NCI-H2171 (cell line): ENCODE measurements around the gene GZMM.

Source experiments
- DNase-seq: peaks from one replicate; lab custom pipeline; 2025; lab: John Stamatoyannopoulos, UW

GZMM gene

GRCh38 chr19:566844-567243, 23.0 kb downstream of the GZMM start:
- DNase-seq: no peak

DNA sequence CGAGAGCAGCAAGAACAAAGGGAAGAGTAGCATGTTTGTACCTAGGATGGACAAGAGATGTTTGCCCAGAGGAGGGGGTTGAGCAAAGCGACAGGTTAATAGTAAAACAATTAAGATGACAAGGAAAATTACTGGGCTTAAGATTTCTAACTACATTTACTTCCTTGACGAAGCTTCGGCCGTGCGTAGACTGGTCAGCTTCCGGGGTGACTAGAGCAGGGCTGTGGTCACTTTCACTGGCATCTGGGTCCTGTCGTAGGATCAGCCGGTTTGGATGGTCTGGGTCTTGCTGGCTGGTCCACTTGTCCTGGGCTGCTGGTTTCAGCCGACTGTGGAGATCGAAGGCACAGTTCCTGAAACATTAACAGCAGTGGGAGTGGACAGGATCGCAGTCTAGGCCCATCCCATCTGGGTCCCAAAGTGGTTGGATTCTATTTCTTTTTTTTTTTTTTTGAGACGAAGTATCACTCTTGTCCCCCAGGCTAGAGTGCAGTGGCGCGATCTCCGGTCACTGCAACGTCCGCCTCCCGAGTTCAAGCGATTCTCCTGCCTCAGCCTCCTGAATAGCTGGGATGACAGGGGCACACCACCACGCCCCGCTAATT, 23.5 kb downstream of the GZMM start:
- DNase-seq: no peak

- no peak for DNase-seq
These were observed 26.4 kb downstream of the GZMM start for GRCh38 chr19:570251-570686.

DNA sequence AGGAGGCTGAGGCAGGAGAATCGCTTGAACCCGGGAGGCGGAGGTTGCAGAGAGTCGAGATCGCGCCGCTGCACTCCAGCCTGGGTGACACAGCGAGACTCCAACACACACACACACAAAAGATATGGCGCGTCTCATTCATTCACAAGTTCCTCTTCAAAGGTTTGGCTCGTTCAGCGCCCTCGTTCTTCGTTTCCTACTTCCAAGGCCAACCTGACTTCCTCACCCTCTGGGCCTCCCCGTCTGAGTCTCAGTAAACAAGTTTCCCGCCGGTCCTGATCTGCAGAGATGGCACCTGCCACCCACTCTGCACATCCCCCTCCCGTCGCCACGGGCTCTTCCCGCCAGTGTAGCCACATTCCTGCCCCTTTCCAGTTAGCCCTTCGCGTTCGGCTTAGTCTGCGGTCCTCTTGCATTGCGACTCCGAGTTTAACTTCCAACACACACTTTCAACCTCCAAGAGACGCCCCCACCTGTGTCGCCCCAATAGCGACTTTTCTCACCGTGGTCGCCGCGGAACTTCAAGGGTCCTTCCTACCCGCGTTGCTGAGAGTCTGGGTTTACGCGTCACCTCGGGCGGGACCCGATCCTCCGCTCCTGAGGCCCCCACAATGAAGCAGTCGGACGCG, 27.2 kb downstream of the GZMM start:
- DNase-seq: peak; percentile 64

- no peak for DNase-seq
These were observed 27.7 kb downstream of the GZMM start for GRCh38 chr19:571566-571974.

DNA sequence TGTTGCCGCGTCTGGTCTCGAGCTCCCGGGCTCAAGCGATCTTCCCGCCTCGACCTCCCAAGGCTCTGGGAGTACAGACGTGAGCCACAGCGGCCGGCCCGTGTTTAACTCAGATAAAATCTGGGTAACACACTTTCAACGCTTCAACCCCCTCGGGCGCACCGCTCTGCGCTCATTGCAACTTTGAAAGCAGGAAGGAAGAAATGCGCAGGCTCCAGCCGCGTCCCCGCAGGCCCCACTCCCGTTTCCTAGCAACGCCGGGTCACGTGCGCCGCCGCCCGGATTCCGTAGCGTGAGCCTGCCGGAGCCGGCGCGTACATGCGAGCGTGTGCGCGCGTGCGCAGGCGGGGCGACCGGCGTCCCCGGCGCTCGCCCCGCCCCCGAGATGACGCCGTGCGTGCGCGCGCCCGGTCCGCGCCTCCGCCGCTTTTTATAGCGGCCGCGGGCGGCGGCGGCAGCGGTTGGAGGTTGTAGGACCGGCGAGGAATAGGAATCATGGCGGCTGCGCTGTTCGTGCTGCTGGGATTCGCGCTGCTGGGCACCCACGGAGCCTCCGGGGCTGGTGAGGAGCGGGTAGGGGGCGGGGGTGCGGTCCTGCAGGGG, 28.4 kb downstream of the GZMM start, which contains the start of gene BSG:
Gene BSG, plus strand, starts transcription at position 457 of the 603 bp plus-strand sequence. Its CDS starts 39 bp downstream, at position 496.
- peak; percentile 97 for DNase-seq

- peak; percentile 25 for DNase-seq
These were observed 29.1 kb downstream of the GZMM start for GRCh38 chr19:572743-573518.

- no peak for DNase-seq
These were observed 29.6 kb downstream of the GZMM start for GRCh38 chr19:573519-573825.

- DNase-seq: no peak
These were observed 31.0 kb downstream of the GZMM start for GRCh38 chr19:574658-575526.

DNA sequence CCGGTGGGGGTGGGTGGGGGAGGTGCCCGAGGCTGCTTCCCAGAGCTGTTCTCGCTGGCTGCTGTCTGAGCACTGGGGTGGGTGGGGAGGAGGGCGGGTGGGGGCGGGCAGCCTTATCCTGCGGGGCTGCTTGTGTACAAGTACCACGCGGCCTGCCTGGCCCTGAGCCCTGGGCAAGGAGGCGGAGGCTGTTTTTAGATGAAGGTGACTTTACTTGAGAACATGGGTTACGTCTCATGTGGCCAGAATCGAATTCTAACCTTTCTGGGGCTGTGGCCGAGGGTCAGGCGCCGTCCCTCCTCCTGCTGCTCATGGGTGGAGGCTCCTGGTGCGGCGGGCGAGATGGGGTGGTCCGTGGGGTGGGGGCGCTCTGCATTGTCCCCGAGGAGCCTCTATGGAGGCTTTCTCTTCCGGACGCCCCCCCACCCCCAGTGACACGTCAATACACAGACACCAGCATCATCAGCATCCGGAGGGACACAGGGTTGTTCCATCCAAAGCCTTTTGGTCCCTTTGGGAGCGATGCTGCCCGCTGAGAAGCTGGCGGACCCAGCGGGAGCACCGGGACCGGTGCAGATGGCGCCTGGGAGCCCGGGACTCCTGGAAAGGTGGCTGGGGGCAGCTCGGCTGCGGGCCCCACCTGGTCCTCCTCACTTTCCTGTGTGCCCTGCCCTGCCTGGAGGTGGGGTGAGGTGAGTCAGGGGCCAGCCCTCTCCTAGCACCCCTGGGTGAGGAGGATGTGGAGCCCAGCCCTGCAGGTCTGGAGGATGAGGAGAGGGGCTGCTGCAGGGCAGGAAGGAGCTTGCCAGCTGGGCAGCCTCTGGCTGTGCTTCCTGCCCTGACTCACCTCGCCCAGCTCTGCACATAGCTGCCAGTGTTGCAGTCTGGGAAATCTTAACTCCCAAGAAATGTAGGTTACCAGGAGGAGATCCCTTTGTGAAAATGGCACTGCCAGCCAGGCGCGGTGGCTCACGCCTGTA, 32.0 kb downstream of the GZMM start:
- DNase-seq: no peak

GRCh38 chr19:576768-577438, 33.0 kb downstream of the GZMM start:
- no peak for DNase-seq

DNA sequence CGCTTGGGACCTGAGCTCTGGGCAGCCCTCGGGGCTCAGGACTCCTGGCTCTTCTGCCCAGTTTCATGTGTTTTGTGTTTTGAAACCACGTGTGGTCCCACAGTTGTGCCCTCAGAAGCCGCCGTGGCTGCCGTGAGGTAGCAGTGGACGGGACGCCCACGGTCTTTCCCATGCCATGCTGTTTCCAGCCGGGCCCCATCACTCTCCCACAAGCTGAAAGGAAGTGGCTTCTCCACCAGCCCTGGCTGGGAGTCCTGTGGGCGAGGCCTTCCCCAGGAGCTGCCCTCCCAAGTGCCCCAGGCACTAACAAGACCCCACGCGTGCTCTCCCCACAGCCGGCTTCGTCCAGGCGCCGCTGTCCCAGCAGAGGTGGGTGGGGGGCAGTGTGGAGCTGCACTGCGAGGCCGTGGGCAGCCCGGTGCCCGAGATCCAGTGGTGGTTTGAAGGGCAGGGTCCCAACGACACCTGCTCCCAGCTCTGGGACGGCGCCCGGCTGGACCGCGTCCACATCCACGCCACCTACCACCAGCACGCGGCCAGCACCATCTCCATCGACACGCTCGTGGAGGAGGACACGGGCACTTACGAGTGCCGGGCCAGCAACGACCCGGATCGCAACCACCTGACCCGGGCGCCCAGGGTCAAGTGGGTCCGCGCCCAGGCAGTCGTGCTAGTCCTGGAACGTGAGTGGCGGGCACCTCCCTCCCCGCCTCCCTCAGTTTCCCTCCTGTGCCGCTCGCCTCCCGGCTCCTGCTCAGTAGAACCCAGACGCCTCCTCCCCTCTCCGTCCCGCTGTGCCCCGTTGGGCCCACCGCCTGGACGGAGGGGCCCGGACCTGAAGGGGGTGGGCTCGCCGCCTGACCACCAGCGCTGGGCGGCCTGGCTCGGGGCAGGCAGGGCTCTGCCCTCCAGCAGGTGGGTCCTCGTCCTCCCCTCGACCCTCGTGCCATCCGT, 33.9 kb downstream of the GZMM start:
- DNase-seq: no peak

GRCh38 chr19:579111-579841, 35.4 kb downstream of the GZMM start:
- DNase-seq: no peak

GRCh38 chr19:579842-580155, 35.9 kb downstream of the GZMM start:
- DNase-seq: no peak

DNA sequence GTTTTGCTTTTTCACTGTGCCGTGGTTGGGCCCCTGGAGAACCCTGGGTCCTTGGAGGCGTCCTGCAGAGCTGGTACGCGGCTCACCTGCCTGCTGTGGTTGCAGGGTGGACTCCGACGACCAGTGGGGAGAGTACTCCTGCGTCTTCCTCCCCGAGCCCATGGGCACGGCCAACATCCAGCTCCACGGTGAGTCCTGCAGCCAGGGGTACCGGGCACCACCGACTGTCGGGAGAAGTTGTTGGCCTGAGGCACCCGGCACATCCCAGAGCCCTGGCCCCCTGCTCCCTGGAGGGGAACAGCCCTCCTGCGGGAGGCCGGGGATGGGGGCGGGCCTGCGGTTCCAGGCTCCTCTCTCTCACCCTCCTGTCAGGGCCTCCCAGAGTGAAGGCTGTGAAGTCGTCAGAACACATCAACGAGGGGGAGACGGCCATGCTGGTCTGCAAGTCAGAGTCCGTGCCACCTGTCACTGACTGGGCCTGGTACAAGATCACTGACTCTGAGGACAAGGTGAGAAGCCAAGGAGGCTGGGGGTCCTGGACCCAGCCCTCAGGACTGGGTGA, 36.5 kb downstream of the GZMM start:
- no peak for DNase-seq

- no peak for DNase-seq
These were observed 37.7 kb downstream of the GZMM start for GRCh38 chr19:581399-582111.

DNA sequence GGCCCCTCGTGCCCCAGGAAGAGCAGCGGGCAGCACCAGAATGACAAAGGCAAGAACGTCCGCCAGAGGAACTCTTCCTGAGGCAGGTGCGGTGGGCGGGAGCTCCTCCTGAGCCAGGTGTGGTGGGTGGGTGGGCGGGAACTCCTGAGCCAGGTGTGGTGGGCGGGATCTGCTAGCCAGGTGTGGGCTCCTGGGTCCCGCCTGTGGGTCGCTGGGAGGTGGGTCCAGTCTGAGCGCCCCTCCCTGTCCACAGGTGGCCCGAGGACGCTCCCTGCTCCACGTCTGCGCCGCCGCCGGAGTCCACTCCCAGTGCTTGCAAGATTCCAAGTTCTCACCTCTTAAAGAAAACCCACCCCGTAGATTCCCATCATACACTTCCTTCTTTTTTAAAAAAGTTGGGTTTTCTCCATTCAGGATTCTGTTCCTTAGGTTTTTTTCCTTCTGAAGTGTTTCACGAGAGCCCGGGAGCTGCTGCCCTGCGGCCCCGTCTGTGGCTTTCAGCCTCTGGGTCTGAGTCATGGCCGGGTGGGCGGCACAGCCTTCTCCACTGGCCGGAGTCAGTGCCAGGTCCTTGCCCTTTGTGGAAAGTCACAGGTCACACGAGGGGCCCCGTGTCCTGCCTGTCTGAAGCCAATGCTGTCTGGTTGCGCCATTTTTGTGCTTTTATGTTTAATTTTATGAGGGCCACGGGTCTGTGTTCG, 38.8 kb downstream of the GZMM start:
- no peak for DNase-seq
